Heart left ventricle (tissue), 13 donors: ENCODE measurements around the gene TTC31.

Source experiments
- CTCF ChIP-seq, 12 donors: fragments of 200-600 bp; sonication (generic) in 4 of 12; IDR thresholded peaks; one replicate each; pipeline versions ENCODE4 v1.5.0 to v1.8.0; 2018 to 2022; ENCODE audit warnings: antibody characterized with exemption in 12 of 12, mild to moderate bottlenecking in 5 of 12
- POLR2A ChIP-seq, 2 donors: fragments of 450-650 bp; IDR thresholded peaks; one replicate each; pipeline ENCODE4 v1.6.1; 2017; ENCODE audit warnings: antibody characterized with exemption in 2 of 2, mild to moderate bottlenecking in 2 of 2, moderate library complexity in 2 of 2
- donor health status: ischemic (EF 13 %, LVEDD 7.1; RV severe dilation, severe dysfunction).
- donor health status: DM: no; HTN: yes; CAD: no.
- donor health status: DM: no; HTN: no; CAD: no.
- donor health status: ischemic (EF 25% LVEDD 6.9; RV normal size, moderate dysfunction).
- donor health status: ischemic (EF 25% LVEDD 5.7; RV mildly dilated, moderate dysfunction).
- donor health status: ischemic (EF 35%, LVEDD 5.7; RV mildly dilated, moderate dysfunction).
- donor health status: nonischemic (EF 11% LVEDD 7.7; RV severe dilation, severe dysfunction).
- donor health status: DM: yes; HTN: yes; CAD: no.
- donor health status: PGD.
- donor health status: ischemic (EF 29% LVEDD 5.4; RV normal size, mild dysfunction).
- donor health status: nonischemic (EF 23%, LVEDD 6.1; RV moderate dilation, normal function).

- TF ChIP-seq CTCF (IDR thresholded peaks at IDR 0.05) (no peak), POLR2A (IDR thresholded peaks at IDR 0.05) (no peak)
These were observed 27.4 kb downstream of the TTC31 start for GRCh38 chr2:74510272-74510671.
